PC-3 (cell line): ENCODE measurements around the gene CAMTA1. TPM values are rescaled to one million over a fixed set of nuclear protein-coding genes. Genes with fewer than 3 reads are reported as not detected.

Experiments used
- ATAC-seq: fragments of 200-7000 bp; cut with Tn5 transposase; 2 replicates; pipeline ENCODE4 v1.9.1; 2020; ENCODE audit warnings: mild to moderate bottlenecking, moderate library complexity
- BruUV-seq: library from RNA; stranded (reverse); fragments of 400-500 nt; replicated peaks from 2 replicates; lab custom pipeline; 2021; lab: Mats Ljungman, UMichigan
- CTCF ChIA-PET: fragments of 300-600 bp; sonication (Branson Sonifier 250); formaldehyde crosslinking; loops from one replicate; lab custom pipeline; 2022; ENCODE audit warnings: antibody characterized with exemption; lab: Charles Lee
- POLR2A ChIA-PET: fragments of 300-600 bp; sonication (Branson Sonifier 250); formaldehyde crosslinking; loops from one replicate; lab custom pipeline; 2022; ENCODE audit warnings: antibody characterized with exemption; ENCODE audit not compliant: unreplicated experiment; lab: Charles Lee
- DNase-seq: peaks from one replicate; pipeline ENCODE4 v3.0.0-alpha.2; 2015
- H2AFZ ChIP-seq: fragments of 300-600 bp; sonication (generic); 2 replicates; pipeline ENCODE4 v1.6.0; 2016; ENCODE audit warnings: antibody characterized with exemption, low read length
- H3F3A ChIP-seq: fragments of 300-600 bp; sonication (generic); one replicate; pipeline ENCODE4 v1.6.0; 2017; ENCODE audit warnings: antibody characterized with exemption, low read length, control low read depth, mild to moderate bottlenecking; ENCODE audit not compliant: unreplicated experiment
- H3K27ac ChIP-seq: fragments of 300-600 bp; sonication (generic); 2 replicates; pipeline ENCODE4 v1.5.1; 2016; ENCODE audit warnings: mild to moderate bottlenecking, low read length
- H3K27me3 ChIP-seq: fragments of 300-600 bp; sonication (generic); 2 replicates; pipeline ENCODE4 v1.6.1; 2016; ENCODE audit warnings: low read length, mixed read lengths
- H3K36me3 ChIP-seq: fragments of 300-600 bp; sonication (generic); 2 replicates; pipeline ENCODE4 v1.6.1; 2016; ENCODE audit warnings: low read depth, mixed run types, low read length, mixed read lengths
- H3K4me1 ChIP-seq: fragments of 300-600 bp; sonication (generic); 2 replicates; pipeline ENCODE4 v1.5.1; 2016; ENCODE audit warnings: low read length; ENCODE audit not compliant: insufficient read depth
- H3K4me2 ChIP-seq: fragments of 300-600 bp; sonication (generic); 2 replicates; pipeline ENCODE4 v1.6.0; 2016; ENCODE audit warnings: low read length
- H3K4me3 ChIP-seq: fragments of 300-600 bp; sonication (generic); 2 replicates; pipeline ENCODE4 v1.5.1; 2016; ENCODE audit warnings: mild to moderate bottlenecking, low read length, mixed read lengths
- H3K79me2 ChIP-seq: fragments of 300-600 bp; sonication (generic); 2 replicates; pipeline ENCODE4 v1.6.1; 2017; ENCODE audit warnings: low read length, mixed read lengths
- H3K9ac ChIP-seq: fragments of 300-600 bp; sonication (generic); 2 replicates; pipeline ENCODE4 v1.6.0; 2016; ENCODE audit warnings: mild to moderate bottlenecking, low read length
- H3K9me2 ChIP-seq: fragments of 300-600 bp; sonication (generic); replicated peaks from 2 replicates; pipeline ENCODE4 v1.6.1; 2016; ENCODE audit warnings: mixed run types, low read length, mixed read lengths
- H3K9me3 ChIP-seq: fragments of 300-600 bp; sonication (generic); 2 replicates; pipeline ENCODE4 v1.6.1; 2016; ENCODE audit warnings: low read length, mixed read lengths
- H4K20me1 ChIP-seq: fragments of 300-600 bp; sonication (generic); 2 replicates; pipeline ENCODE4 v1.6.1; 2016; ENCODE audit warnings: low read length, mixed read lengths
- CTCF ChIP-seq: fragments of 300-600 bp; sonication (generic); conservative IDR thresholded peaks from 2 replicates; pipeline ENCODE4 v1.5.1; 2017; ENCODE audit warnings: antibody characterized with exemption, low read depth, mild to moderate bottlenecking, low read length
- EZH2 ChIP-seq: fragments of 300-600 bp; sonication (generic); IDR thresholded peaks from one replicate; pipeline ENCODE4 v1.6.1; 2017; ENCODE audit warnings: antibody characterized with exemption, mild to moderate bottlenecking, low read length; ENCODE audit not compliant: unreplicated experiment
- EZH2phosphoT487 ChIP-seq: fragments of 300-600 bp; sonication (generic); IDR thresholded peaks from 2 replicates; pipeline ENCODE4 v1.6.1; 2018; ENCODE audit warnings: mild to moderate bottlenecking, antibody characterized with exemption, low read length, borderline replicate concordance
- intact Hi-C: fragments of 100-400 bp; cut with micrococcal nuclease; formaldehyde crosslinking; loops from 2 replicates; pipeline ENCODE4 v1.9.0; 2023
- total RNA-seq: library from RNA; depleted of rRNA; stranded (reverse); fragments of >200 nt; gene quantifications from 2 replicates; pipeline ENCODE4 v1.2.3, GENCODE V29; 2014

The CAMTA1 gene
- total RNA-seq, 1 experiment from 2014 or later, result 40.8 TPM

- H3K36me3 ChIP-seq, result no peaks in the 10 kb centered on the region
- H3F3A ChIP-seq, result no peaks in the 10 kb centered on the region
- no peak overlapping the region for H3K4me2 ChIP-seq
- ATAC-seq (no peak), DNase-seq (no peak)
- intact Hi-C loops, result no loop called here
- peaks cover 45% of the 10 kb centered on the region for H3K27me3 ChIP-seq
- H3K9me2 ChIP-seq, result no peaks in the 10 kb centered on the region
- no peaks in the 10 kb centered on the region for H3K9me3 ChIP-seq
- ChIA-PET CTCF (no interaction called here), POLR2A (no interaction called here)
- H3K9ac ChIP-seq, result no peak overlapping the region
- H3K79me2 ChIP-seq, result no peaks in the 10 kb centered on the region
- H3K4me3 ChIP-seq, result no peak overlapping the region
- TF ChIP-seq EZH2 (no peak), EZH2phosphoT487 (no peak), CTCF (no peak)
- no peaks in the 10 kb centered on the region for H3K4me1 ChIP-seq
- no TSS peak for BruUV-seq
- H2AFZ ChIP-seq, result no peak overlapping the region
- no peaks in the 10 kb centered on the region for H4K20me1 ChIP-seq
- no peak overlapping the region for H3K27ac ChIP-seq
These were observed 753.9 kb downstream of the CAMTA1 start for GRCh38 chr1:7538849-7539768.

GRCh38 chr1:7539769-7540175 lies 754.5 kb downstream of the CAMTA1 start:
- intact Hi-C loops, result no loop called here
- Histone ChIP-seq H3K9me2 (no peaks in the 10 kb centered on the region), H3K4me2 (no peak overlapping the region), H3K27ac (no peak overlapping the region), H3F3A (no peaks in the 10 kb centered on the region), H3K9me3 (no peaks in the 10 kb centered on the region), H3K4me3 (no peak overlapping the region), H4K20me1 (no peaks in the 10 kb centered on the region), H3K4me1 (no peaks in the 10 kb centered on the region), H2AFZ (no peak overlapping the region), H3K9ac (no peak overlapping the region), H3K27me3 (peaks cover 44% of the 10 kb centered on the region), H3K79me2 (no peaks in the 10 kb centered on the region), H3K36me3 (no peaks in the 10 kb centered on the region)
- BruUV-seq, result no TSS peak
- DNase-seq (peak; percentile 69), ATAC-seq (peak; percentile 42)
- CTCF ChIA-PET, result no interaction called here
- no peak for TF ChIP-seq EZH2
- peak; percentile 70 for TF ChIP-seq CTCF
- POLR2A ChIA-PET, result no interaction called here

GRCh38 chr1:7540816-7541215 lies 755.6 kb downstream of the CAMTA1 start:
- POLR2A ChIA-PET, result no interaction called here
- H3K27ac ChIP-seq, result no peak overlapping the region
- H3F3A ChIP-seq, result no peaks in the 10 kb centered on the region
- H3K9me3 ChIP-seq, result no peaks in the 10 kb centered on the region
- no peaks in the 10 kb centered on the region for H3K9me2 ChIP-seq
- DNase-seq (no peak), ATAC-seq (no peak)
- no peak overlapping the region for H3K4me2 ChIP-seq
- H3K36me3 ChIP-seq, result no peaks in the 10 kb centered on the region
- intact Hi-C loops, result no loop called here
- CTCF ChIA-PET, result no interaction called here
- H3K4me3 ChIP-seq, result no peak overlapping the region
- no peaks in the 10 kb centered on the region for H4K20me1 ChIP-seq
- BruUV-seq, result no TSS peak
- peaks cover 43% of the 10 kb centered on the region for H3K27me3 ChIP-seq
- no peaks in the 10 kb centered on the region for H3K79me2 ChIP-seq
- H3K9ac ChIP-seq, result no peak overlapping the region
- H2AFZ ChIP-seq, result no peak overlapping the region
- H3K4me1 ChIP-seq, result no peaks in the 10 kb centered on the region
- no peak for TF ChIP-seq EZH2
- no peak for TF ChIP-seq EZH2phosphoT487
- TF ChIP-seq CTCF, result no peak
